GM12878 (cell line): ENCODE measurements around the gene KPNA3. TPM values are rescaled to one million over a fixed set of nuclear protein-coding genes. Genes with fewer than 3 reads are reported as not detected.

ENCODE experiments used
- ATAC-seq: fragments of 200-7000 bp; cut with Tn5 transposase; 3 replicates; pipeline ENCODE4 v1.9.1; 2020; ENCODE audit warnings: mild to moderate bottlenecking, moderate library complexity
- BruUV-seq: library from RNA; stranded (reverse); fragments of 400-500 nt; replicated peaks from 2 replicates; lab custom pipeline; 2021; lab: Mats Ljungman, UMichigan
- CTCF ChIA-PET: fragments of 300-600 bp; sonication (Branson Sonifier 250); formaldehyde crosslinking; extraction: SDS; loops from one replicate; lab custom pipeline; 2021; ENCODE audit warnings: inconsistent platforms; lab: Yijun Ruan, JAX
- POLR2A ChIA-PET: fragments of 350-600 bp; formaldehyde crosslinking; extraction: SDS; loops from one replicate; lab custom pipeline; 2021; ENCODE audit warnings: inconsistent platforms; lab: Charles Lee
- RAD21 ChIA-PET: fragments of 300-600 bp; sonication (Branson Sonifier 250); formaldehyde crosslinking; loops from one replicate; lab custom pipeline; 2023; ENCODE audit warnings: antibody characterized with exemption; ENCODE audit not compliant: unreplicated experiment; lab: Charles Lee
- SMC1A ChIA-PET: fragments of 300-600 bp; sonication (Branson Sonifier 250); formaldehyde crosslinking; loops from one replicate; lab custom pipeline; 2023; ENCODE audit not compliant: unreplicated experiment, uncharacterized antibody; lab: Charles Lee
- DNase-seq: peaks from one replicate; pipeline ENCODE4 v3.0.0-alpha.2; 2011; ENCODE audit warnings: low read depth, low spot score
- FAIRE-seq: peaks from 3 replicates; lab custom pipeline; 2011; peaks lifted over from hg19 to GRCh38; lab: Jason Lieb, UNC
- H2AFZ ChIP-seq: 2 replicates; pipeline ENCODE4 v1.6.0; 2011; ENCODE audit warnings: low read depth, low read length, control low read depth; ENCODE audit not compliant: control insufficient read depth
- H3K27ac ChIP-seq: 2 replicates; pipeline ENCODE4 v1.5.1; 2011; ENCODE audit warnings: control low read depth; ENCODE audit not compliant: control insufficient read depth, insufficient read depth
- H3K27me3 ChIP-seq, 2 experiments: replicated peaks in 1 of 2; 2 replicates each; pipeline versions ENCODE4 v1.6.0 to v1.6.1; 2011; ENCODE audit warnings: low read length in 1 of 2; ENCODE audit not compliant: control insufficient read depth in 2 of 2, insufficient read depth in 2 of 2
- H3K36me3 ChIP-seq, 2 experiments: 2 replicates each; pipeline ENCODE4 v1.5.1; 2011; ENCODE audit warnings: low read length in 1 of 2; ENCODE audit not compliant: control insufficient read depth in 2 of 2, insufficient read depth in 2 of 2
- H3K4me1 ChIP-seq: 2 replicates; pipeline ENCODE4 v1.6.1; 2011; ENCODE audit warnings: mild to moderate bottlenecking, low read length, moderate library complexity, mixed read lengths; ENCODE audit not compliant: control insufficient read depth, insufficient read depth
- H3K4me2 ChIP-seq: 2 replicates; pipeline ENCODE4 v1.6.0; 2011; ENCODE audit warnings: control low read depth; ENCODE audit not compliant: control insufficient read depth, insufficient read depth
- H3K4me3 ChIP-seq: fragments of 200-600 bp; sonication (generic); 2 replicates; pipeline ENCODE4 v1.5.1; 2016
- H3K79me2 ChIP-seq: 2 replicates; pipeline ENCODE4 v1.6.0; 2011; ENCODE audit warnings: low read length; ENCODE audit not compliant: control insufficient read depth, insufficient read depth
- H3K9ac ChIP-seq: 2 replicates; pipeline ENCODE4 v1.8.0; 2011; ENCODE audit warnings: low read length, control low read depth, mixed read lengths; ENCODE audit not compliant: control insufficient read depth, insufficient read depth
- H3K9me3 ChIP-seq: replicated peaks from 3 replicates; pipeline ENCODE4 v1.5.1; 2011; ENCODE audit warnings: mild to moderate bottlenecking, low read length; ENCODE audit not compliant: control insufficient read depth, insufficient read depth
- H4K20me1 ChIP-seq: 2 replicates; pipeline ENCODE4 v1.6.0; 2011; ENCODE audit not compliant: control insufficient read depth, insufficient read depth
- CHD4 ChIP-seq: fragments of 200-600 bp; sonication (generic); IDR thresholded peaks from 2 replicates; pipeline ENCODE4 v1.6.1; 2016; ENCODE audit warnings: mild to moderate bottlenecking
- CTCF ChIP-seq, 3 experiments: IDR thresholded peaks in 2 of 3; conservative IDR thresholded peaks in 1 of 3; 2 replicates each; pipeline ENCODE4 v1.5.1; 2011; ENCODE audit warnings: low read depth in 3 of 3, low read length in 3 of 3, mild to moderate bottlenecking in 3 of 3, control low read depth in 2 of 3, moderate library complexity in 2 of 3, inconsistent platforms in 1 of 3, mixed read lengths in 1 of 3; ENCODE audit not compliant: control insufficient read depth in 2 of 3, insufficient read depth in 1 of 3; ENCODE audit errors: extremely low read depth in 1 of 3
- EGR1 ChIP-seq, 2 experiments: IDR thresholded peaks; 1 replicate in 1 of 2; 2 replicates in 1 of 2; pipeline ENCODE4 v1.6.1; 2011 to 2012; ENCODE audit warnings: low read depth in 2 of 2, low read length in 2 of 2, borderline replicate concordance in 1 of 2, mild to moderate bottlenecking in 1 of 2, moderate library complexity in 1 of 2
- HDAC2 ChIP-seq: fragments of 200-600 bp; sonication (generic); IDR thresholded peaks from 2 replicates; pipeline ENCODE4 v1.6.1; 2017
- LARP7 ChIP-seq: fragments of 450-650 bp; IDR thresholded peaks from 2 replicates; pipeline ENCODE4 v1.6.1; 2017; ENCODE audit warnings: mild to moderate bottlenecking
- NR2F1 ChIP-seq: fragments of 450-650 bp; conservative IDR thresholded peaks from 2 replicates; pipeline ENCODE4 v1.6.1; 2017; ENCODE audit warnings: mild to moderate bottlenecking
- RAD21 ChIP-seq: IDR thresholded peaks from 2 replicates; pipeline ENCODE4 v1.6.1; 2011; ENCODE audit warnings: mild to moderate bottlenecking, low read depth, low read length, moderate library complexity; ENCODE audit not compliant: insufficient read depth
- SMC3 ChIP-seq: IDR thresholded peaks from 2 replicates; pipeline ENCODE4 v1.6.1; 2011; ENCODE audit warnings: low read length, improper control_type of control experiment, borderline replicate concordance
- SUZ12 ChIP-seq: fragments of 200-600 bp; sonication (generic); IDR thresholded peaks from one replicate; pipeline ENCODE4 v1.6.1; 2018; ENCODE audit warnings: antibody characterized with exemption, mild to moderate bottlenecking; ENCODE audit not compliant: unreplicated experiment
- ZBTB4 ChIP-seq: fragments of 450-650 bp; formaldehyde crosslinking; IDR thresholded peaks from 2 replicates; pipeline ENCODE4 v1.4.0; 2022; ENCODE audit warnings: mild to moderate bottlenecking, moderate library complexity
- WGBS: methylation state at CpG from one replicate; pipeline ENCODE4 v1.1.6; 2016; ENCODE audit warnings: low lambda C conversion rate; ENCODE audit not compliant: insufficient replicate concordance, insufficient coverage; ENCODE audit errors: missing lambda C conversion rate; 5-methylcytosine and 5-hydroxymethylcytosine counted together
- in situ Hi-C: fragments of 300-500 bp; cut with MboI; formaldehyde crosslinking; loops from 9 replicates; pipeline ENCODE4 v1.14.3; 2018; ENCODE audit warnings: mixed read lengths
- intact Hi-C: fragments of 100-400 bp; cut with micrococcal nuclease; formaldehyde crosslinking; loops from one replicate; pipeline ENCODE4 v1.14.2; 2022; ENCODE audit not compliant: unreplicated experiment
- polyA plus RNA-seq, 11 experiments: library from polyadenylated mRNA; depleted of rRNA in 4 of 11; unstranded in 6 of 11; stranded (reverse) in 5 of 11; fragments of >200 nt; fragmentation: Nextera tagmentation in 4 of 11; fragmentation: Illumina TruSeq in 1 of 11; extraction: Ambion mirVana in 4 of 11; extraction: Trizol in 1 of 11; gene quantifications; 1 replicate in 1 of 11; 2 replicates in 10 of 11; pipeline versions ENCODE4 v1.2.1 to v1.2.3, GENCODE V29; 2011 to 2016; ENCODE audit warnings: inconsistent platforms in 2 of 11, missing spikeins in 2 of 11, low read depth in 1 of 11
- total RNA-seq, 4 experiments: library from RNA; depleted of rRNA in 3 of 4; stranded (reverse); fragments of >200 nt in 3 of 4; fragmentation: Illumina TruSeq in 1 of 4; extraction: Trizol in 1 of 4; gene quantifications; 2 replicates each; pipeline versions ENCODE4 v1.2.1 to v1.2.3, GENCODE V29; 2013 to 2021

The KPNA3 gene
- total and polyA plus RNA-seq, 10 of the 15 experiments (the other 5 are each of a cell fraction or from before 2014, with no cell fraction given): 23.3 to 50.5 (median 31.1) TPM

- TF ChIP-seq ZBTB4 (no peak), LARP7 (no peak), CTCF (IDR thresholded peaks at IDR 0.05 in 2 of 3, conservative IDR thresholded peaks at IDR 0.05 in 1 of 3; ENCODE audit: control insufficient read depth in 2 of 3, extremely low read depth in 1 of 3, insufficient read depth in 1 of 3, low read depth in 3 of 3, low read length in 3 of 3) (no peak)
These were observed 139.0 kb downstream of the KPNA3 start (continued) for GRCh38 chr13:49653478-49653877.

GRCh38 chr13:49652355-49653305 is 139.9 kb downstream of the KPNA3 start:
- no TSS peak for BruUV-seq
- in situ Hi-C loops: loop anchor here (25.0 kb wide), 1 partner anchor 1410 kb away; no protein-coding TSS in a partner anchor
- TF ChIP-seq EGR1 (IDR thresholded peaks at IDR 0.05; ENCODE audit: borderline replicate concordance in 1 of 2, low read depth in 2 of 2, low read length in 2 of 2) (no peak), RAD21 (peak; percentile 48), SMC3 (peak; percentile 36; the same call in 1 of the 2 replicates), SUZ12 (no peak), HDAC2 (no peak), CHD4 (no peak), CTCF (IDR thresholded peaks at IDR 0.05 in 2 of 3, conservative IDR thresholded peaks at IDR 0.05 in 1 of 3; ENCODE audit: control insufficient read depth in 2 of 3, extremely low read depth in 1 of 3, insufficient read depth in 1 of 3, low read depth in 3 of 3, low read length in 3 of 3) (peak; percentile 29 to 37 (median 33); a peak in 4 of 6 replicates), NR2F1 (no peak)

More at GRCh38 chr13:49652355-49653305, 139.9 kb downstream of the KPNA3 start:
- DNase-seq (no peak), FAIRE-seq (no peak), ATAC-seq (peak; percentile 64)
- ChIA-PET POLR2A (no interaction called here), RAD21 (no interaction called here), CTCF (no interaction called here), SMC1A (no interaction called here)
- Histone ChIP-seq H3K27me3 (no peaks in the 10 kb centered on the region), H4K20me1 (no peaks in the 10 kb centered on the region), H3K79me2 (no peaks in the 10 kb centered on the region), H3K9me3 (no peaks in the 10 kb centered on the region), H3K9ac (no peak overlapping the region), H3K4me3 (no peak overlapping the region), H3K4me1 (no peaks in the 10 kb centered on the region), H2AFZ (no peak overlapping the region), H3K4me2 (no peak overlapping the region), H3K36me3 (no peaks in the 10 kb centered on the region), H3K27ac (no peak overlapping the region)
- intact Hi-C loops: loop anchor here (5.0 kb wide), 2 partner anchors 195 to 1195 kb away; no protein-coding TSS in a partner anchor
- 60% methylated on average over 14 of the region's 16 CpGs for WGBS
